ENCODE measurements around the gene MARCKSL1. TPM values are rescaled to one million over a fixed set of nuclear protein-coding genes. Genes with fewer than 3 reads are reported as not detected.
"Not testable (repeated sequence)": the region's sequence is repeated elsewhere in the genome, so short reads cannot be mapped to it uniquely, and the experiment has no call there.

The MARCKSL1 gene
- polyA plus RNA-seq, 1 donor from 2014 or later = 694 TPM

- H3K27me3 ChIP-seq (ENCODE audit: insufficient read depth, low read depth, low read length) = no peaks in the 10 kb centered on the region
- no peaks in the 10 kb centered on the region for H3F3A ChIP-seq (ENCODE audit: insufficient read depth, low read length, poor library complexity, severe bottlenecking)
- H3K4me3 ChIP-seq (ENCODE audit: low read length) = no peak overlapping the region
- no peak overlapping the region for H3K27ac ChIP-seq (ENCODE audit: low read length)
- TF ChIP-seq POLR2AphosphoS5 (IDR thresholded peaks at IDR 0.05) = no peak
- H3K79me2 ChIP-seq (replicated peaks; ENCODE audit: insufficient read depth, low read length) = peaks cover 5% of the 10 kb centered on the region
- H4K20me1 ChIP-seq (ENCODE audit: insufficient read depth) = no peaks in the 10 kb centered on the region
- H2AFZ ChIP-seq (ENCODE audit: low read depth, low read length) = no peak overlapping the region
- no peaks in the 10 kb centered on the region for H3K9me2 ChIP-seq (ENCODE audit: insufficient read depth, low read length)
- H3K4me2 ChIP-seq (ENCODE audit: low read length) = no peak overlapping the region
- no peaks in the 10 kb centered on the region for H3K9me3 ChIP-seq (ENCODE audit: low read length)
- no peaks in the 10 kb centered on the region for H3K36me3 ChIP-seq (ENCODE audit: insufficient read depth, low read length)
- H3K9ac ChIP-seq (ENCODE audit: low read length) = no peak overlapping the region
These were observed 32.7 kb downstream of the MARCKSL1 start for GRCh38 chr1:32303358-32303757.

- Histone ChIP-seq H3K27me3 (ENCODE audit: insufficient read depth, low read depth, low read length) (no peaks in the 10 kb centered on the region), H3K9me2 (ENCODE audit: insufficient read depth, low read length) (no peaks in the 10 kb centered on the region), H3K36me3 (ENCODE audit: insufficient read depth, low read length) (no peaks in the 10 kb centered on the region), H2AFZ (ENCODE audit: low read depth, low read length) (no peak overlapping the region), H3K9me3 (ENCODE audit: low read length) (no peaks in the 10 kb centered on the region), H3K4me3 (ENCODE audit: low read length) (no peak overlapping the region), H3K79me2 (replicated peaks; ENCODE audit: insufficient read depth, low read length) (peaks cover 5% of the 10 kb centered on the region), H3K27ac (ENCODE audit: low read length) (no peak overlapping the region), H3K4me2 (ENCODE audit: low read length) (no peak overlapping the region), H3K9ac (ENCODE audit: low read length) (no peak overlapping the region), H4K20me1 (ENCODE audit: insufficient read depth) (no peaks in the 10 kb centered on the region), H3F3A (ENCODE audit: insufficient read depth, low read length, poor library complexity, severe bottlenecking) (no peaks in the 10 kb centered on the region)
- TF ChIP-seq TAF1 (IDR thresholded peaks at IDR 0.05; ENCODE audit: low read depth) (no peak), CTCF (IDR thresholded peaks at IDR 0.05; ENCODE audit: poor library complexity, severe bottlenecking) (no peak), POLR2AphosphoS5 (IDR thresholded peaks at IDR 0.05) (no peak), EZH2 (IDR thresholded peaks at IDR 0.05; ENCODE audit: borderline replicate concordance, insufficient read depth, low read length, poor library complexity, severe bottlenecking) (no peak), MXI1 (conservative IDR thresholded peaks at IDR 0.05; ENCODE audit: poor library complexity, severe bottlenecking) (no peak), EP300 (conservative IDR thresholded peaks at IDR 0.05; ENCODE audit: poor library complexity, severe bottlenecking) (no peak), SMC3 (conservative IDR thresholded peaks at IDR 0.05; ENCODE audit: poor library complexity) (no peak), RAD21 (conservative IDR thresholded peaks at IDR 0.05) (no peak), REST (IDR thresholded peaks at IDR 0.05; ENCODE audit: borderline replicate concordance) (no peak)
These were observed 36.7 kb downstream of the MARCKSL1 start for GRCh38 chr1:32299327-32299726.

- not testable (repeated sequence) for H3K27ac ChIP-seq (ENCODE audit: low read length); H3K9me2 ChIP-seq (ENCODE audit: insufficient read depth, low read length); H3F3A ChIP-seq (ENCODE audit: insufficient read depth, low read length, poor library complexity, severe bottlenecking); H3K4me2 ChIP-seq (ENCODE audit: low read length); H3K9ac ChIP-seq (ENCODE audit: low read length); H3K9me3 ChIP-seq (ENCODE audit: low read length); H2AFZ ChIP-seq (ENCODE audit: low read depth, low read length); H4K20me1 ChIP-seq (ENCODE audit: insufficient read depth); H3K27me3 ChIP-seq (ENCODE audit: insufficient read depth, low read depth, low read length); H3K4me3 ChIP-seq (ENCODE audit: low read length); H3K79me2 ChIP-seq (replicated peaks; ENCODE audit: insufficient read depth, low read length); H3K36me3 ChIP-seq (ENCODE audit: insufficient read depth, low read length)
These were observed 37.8 kb downstream of the MARCKSL1 start for GRCh38 chr1:32298211-32298610.
